Erythroblast (primary cell): ENCODE results near the gene BRCA1.

Experiments used
- GATA1 ChIP-seq: IDR thresholded peaks from 2 replicates; pipeline ENCODE4 v1.6.1; 2011; ENCODE audit warnings: low read depth, mild to moderate bottlenecking, control low read depth, low read length, moderate library complexity
- POLR2A ChIP-seq: IDR thresholded peaks from 2 replicates; pipeline ENCODE4 v1.6.1; 2011; ENCODE audit warnings: mild to moderate bottlenecking, low read length

DNA sequence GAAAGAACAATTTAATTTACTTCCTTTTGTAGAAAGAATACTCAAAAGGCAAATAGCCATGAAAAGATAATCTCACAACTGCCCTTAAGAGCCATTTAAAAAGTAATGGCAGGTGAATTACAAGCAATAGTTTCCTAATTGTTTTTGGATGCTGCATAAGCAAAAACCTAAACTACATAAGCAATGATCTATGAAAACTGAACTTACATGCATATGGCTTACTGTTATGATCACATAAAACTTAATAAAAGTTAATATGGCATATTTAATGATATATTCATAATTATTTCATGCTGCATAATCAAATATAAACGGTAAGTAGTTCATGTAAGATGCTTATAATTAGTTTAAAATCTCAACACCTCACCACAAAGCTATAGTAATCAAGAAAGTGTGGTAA is 18.6 kb downstream of the BRCA1 start:
- TF ChIP-seq POLR2A (no peak), GATA1 (no peak)
